ENCODE data around the gene SLC8A1. TPM values are rescaled to one million over a fixed set of nuclear protein-coding genes. Genes with fewer than 3 reads are reported as not detected.
A peak's percentile ranks its signal among the peaks of the same experiment; 100 is the strongest.

Gene SLC8A1
- total and polyA plus RNA-seq, 12 donors: 0.54 to 128 (median 18.5) TPM

DNA sequence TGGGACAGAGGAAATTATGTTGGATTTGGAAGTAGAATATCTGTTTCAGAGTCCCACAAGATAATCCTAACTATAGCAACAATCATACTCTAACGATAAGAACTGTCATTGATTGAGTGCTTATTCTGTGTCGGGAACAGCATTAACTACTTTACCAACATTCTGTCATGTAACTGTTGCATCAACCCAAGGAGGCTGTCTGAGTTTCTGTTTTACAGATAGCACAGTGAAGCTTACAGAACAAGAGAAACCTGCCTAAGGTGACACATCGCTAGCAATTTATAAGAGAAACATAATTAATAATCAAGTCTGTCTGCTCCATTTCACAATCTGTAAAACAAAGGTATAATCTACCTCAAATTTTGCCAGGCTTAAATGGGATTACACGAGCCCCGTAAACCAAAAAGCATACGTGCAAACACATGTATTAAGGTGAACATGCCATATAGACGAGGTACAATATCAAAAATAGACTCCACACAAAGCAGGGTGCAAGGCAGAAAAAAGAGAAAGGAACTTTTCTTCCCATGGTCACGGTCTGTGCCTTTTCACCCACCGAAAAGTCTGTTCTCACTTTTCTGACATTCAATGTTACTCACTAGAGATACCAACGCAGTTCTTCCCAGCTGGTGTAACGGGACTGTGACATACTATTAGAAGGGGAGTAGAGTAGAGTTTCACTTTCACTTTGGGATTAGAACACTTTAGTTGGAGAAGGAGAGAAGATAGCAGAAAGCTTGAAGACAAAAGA is 37.2 kb upstream of the SLC8A1 start:
- Histone ChIP-seq H3K9me3 (replicated peaks in 1 of 3) (no peaks in the 10 kb centered on the region), H3K36me3 (replicated peaks in 1 of 2) (no peaks in the 10 kb centered on the region), H3K27me3 (no peaks in the 10 kb centered on the region), H3K4me1 (replicated peaks in 1 of 2) (peaks cover 0 to 14% of the 10 kb centered on the region in 2 donors), H3K27ac (peak overlapping the region in 1 of 5 donors; percentile 56), H3K4me3 (peak overlapping the region in 2 of 4 donors; percentile 10 to 60)
- WGBS, 4 donors: 52 to 70% (median 58%) methylated on average over 11 of the region's 11 CpGs
- DNase-seq: peak in 1 of 7 donors; percentile 19
- intact Hi-C loops (cut with DNase I): no loop called here
- TF ChIP-seq, protein P1, sequence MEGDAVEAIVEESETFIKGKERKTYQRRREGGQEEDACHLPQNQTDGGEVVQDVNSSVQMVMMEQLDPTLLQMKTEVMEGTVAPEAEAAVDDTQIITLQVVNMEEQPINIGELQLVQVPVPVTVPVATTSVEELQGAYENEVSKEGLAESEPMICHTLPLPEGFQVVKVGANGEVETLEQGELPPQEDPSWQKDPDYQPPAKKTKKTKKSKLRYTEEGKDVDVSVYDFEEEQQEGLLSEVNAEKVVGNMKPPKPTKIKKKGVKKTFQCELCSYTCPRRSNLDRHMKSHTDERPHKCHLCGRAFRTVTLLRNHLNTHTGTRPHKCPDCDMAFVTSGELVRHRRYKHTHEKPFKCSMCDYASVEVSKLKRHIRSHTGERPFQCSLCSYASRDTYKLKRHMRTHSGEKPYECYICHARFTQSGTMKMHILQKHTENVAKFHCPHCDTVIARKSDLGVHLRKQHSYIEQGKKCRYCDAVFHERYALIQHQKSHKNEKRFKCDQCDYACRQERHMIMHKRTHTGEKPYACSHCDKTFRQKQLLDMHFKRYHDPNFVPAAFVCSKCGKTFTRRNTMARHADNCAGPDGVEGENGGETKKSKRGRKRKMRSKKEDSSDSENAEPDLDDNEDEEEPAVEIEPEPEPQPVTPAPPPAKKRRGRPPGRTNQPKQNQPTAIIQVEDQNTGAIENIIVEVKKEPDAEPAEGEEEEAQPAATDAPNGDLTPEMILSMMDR (IDR thresholded peaks at IDR 0.05): no peak
- no peak for TF ChIP-seq POLR2A (IDR thresholded peaks at IDR 0.05)

DNA sequence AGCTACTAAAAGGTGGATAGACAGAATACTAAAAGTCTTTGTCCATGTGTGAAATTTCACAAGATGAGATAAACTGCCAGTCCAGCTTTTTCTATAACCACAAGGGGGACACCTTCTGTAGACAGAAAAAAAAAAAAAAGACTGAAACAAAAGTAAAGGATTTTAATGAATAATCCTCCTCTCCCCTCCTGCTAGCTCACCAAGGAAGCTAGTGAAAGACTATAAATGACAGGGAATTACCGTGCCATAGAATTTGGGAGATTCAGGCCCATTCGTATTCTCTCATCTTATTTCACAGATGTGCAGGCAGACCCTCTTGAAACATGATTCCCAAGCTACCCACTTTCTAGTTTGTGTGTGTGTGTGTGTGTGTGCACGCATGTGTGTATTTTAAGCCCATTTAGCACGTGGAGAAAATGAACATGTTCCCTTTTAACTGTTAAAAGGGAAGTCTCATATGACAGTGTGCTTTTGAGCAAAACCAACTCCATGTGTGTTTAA is 36.3 kb upstream of the SLC8A1 start:
- Histone ChIP-seq H3K4me3 (no peak overlapping the region), H3K27me3 (no peaks in the 10 kb centered on the region), H3K9me3 (replicated peaks in 1 of 3) (no peaks in the 10 kb centered on the region), H3K4me1 (replicated peaks in 1 of 2) (peaks cover 0 to 14% of the 10 kb centered on the region in 2 donors), H3K27ac (peak overlapping the region in 1 of 5 donors; percentile 50), H3K36me3 (replicated peaks in 1 of 2) (no peaks in the 10 kb centered on the region)
- intact Hi-C loops (cut with DNase I): no loop called here
- DNase-seq: no peak
- 52 to 62% (median 55%) methylated on average over 4 of the region's 4 CpGs for WGBS, 4 donors
- TF ChIP-seq, protein P1 (IDR thresholded peaks at IDR 0.05): peak; percentile 24 to 55 (median 34)
- TF ChIP-seq POLR2A (IDR thresholded peaks at IDR 0.05): no peak

DNA sequence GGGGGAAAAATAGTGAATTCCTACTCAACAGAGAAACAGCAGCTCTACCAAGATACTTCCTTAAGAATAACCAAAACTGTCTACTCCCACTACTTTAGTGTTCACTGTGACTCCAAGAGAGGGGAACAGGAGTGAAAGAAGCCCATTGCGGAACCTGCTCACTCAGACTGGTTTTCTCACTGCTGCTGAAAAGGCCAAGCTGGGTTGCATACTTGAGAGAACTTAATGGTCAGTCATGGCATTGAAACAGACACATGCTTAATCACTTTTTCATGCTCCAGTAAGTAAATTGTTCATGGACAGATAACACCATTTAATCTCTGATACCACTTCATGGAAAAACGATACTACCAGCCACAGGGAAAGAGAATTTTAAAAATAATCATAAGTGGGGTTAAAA is 35.7 kb upstream of the SLC8A1 start:
- Histone ChIP-seq H3K27ac (no peak overlapping the region), H3K9me3 (replicated peaks in 1 of 3) (no peaks in the 10 kb centered on the region), H3K4me1 (replicated peaks in 1 of 2) (peaks cover 0 to 14% of the 10 kb centered on the region in 2 donors), H3K36me3 (replicated peaks in 1 of 2) (no peaks in the 10 kb centered on the region), H3K4me3 (no peak overlapping the region), H3K27me3 (no peaks in the 10 kb centered on the region)
- WGBS, 4 donors: 56 to 65% (median 58%) methylated on average over 2 of the region's 2 CpGs
- intact Hi-C loops (cut with DNase I): no loop called here
- TF ChIP-seq, protein P1 (IDR thresholded peaks at IDR 0.05): no peak
- TF ChIP-seq POLR2A (IDR thresholded peaks at IDR 0.05): no peak
- DNase-seq: peak in 3 of 7 donors; percentile 27 to 59 (median 47)

DNA sequence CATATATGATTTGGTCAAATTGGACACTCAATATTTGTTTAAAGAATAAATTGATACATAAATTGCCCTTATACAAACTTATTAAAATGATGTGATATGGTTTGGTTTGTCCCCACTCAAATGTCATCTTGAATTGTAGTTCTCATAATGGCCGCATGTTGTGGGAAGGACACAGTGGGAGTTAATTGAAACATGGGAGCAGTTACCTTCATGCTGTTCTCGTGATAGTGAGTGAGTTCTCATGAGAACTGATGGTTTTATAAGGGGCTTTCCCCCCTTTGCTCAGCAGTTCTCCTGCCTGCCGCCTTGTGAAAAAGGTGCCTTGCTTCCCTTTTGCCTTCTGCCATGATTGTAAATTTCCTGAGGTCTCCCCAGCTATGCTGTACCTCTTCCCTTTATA is 34.0 kb upstream of the SLC8A1 start:
- Histone ChIP-seq H3K27me3 (no peaks in the 10 kb centered on the region), H3K9me3 (replicated peaks in 1 of 3) (no peaks in the 10 kb centered on the region), H3K36me3 (replicated peaks in 1 of 2) (no peaks in the 10 kb centered on the region), H3K4me1 (replicated peaks in 1 of 2) (peaks cover 0 to 14% of the 10 kb centered on the region in 2 donors), H3K27ac (no peak overlapping the region), H3K4me3 (no peak overlapping the region)
- TF ChIP-seq, protein P1 (IDR thresholded peaks at IDR 0.05): no peak
- TF ChIP-seq POLR2A (IDR thresholded peaks at IDR 0.05): no peak
- WGBS, 4 donors: 82 to 87% (median 83%) methylated on average over 3 of the region's 3 CpGs
- DNase-seq: no peak
- intact Hi-C loops (cut with DNase I): no loop called here

All from adrenal gland (tissue), 12 donors.